HG03196 (cell line): ENCODE data around the gene COCH.
"Not testable (repeated sequence)": the region's sequence is repeated elsewhere in the genome, so short reads cannot be mapped to it uniquely, and the experiment has no call there.

Source experiments
- ATAC-seq: cut with Tn5 transposase; IDR thresholded peaks from one replicate; pipeline ENCODE4 v1.9.1; 2021; ENCODE audit not compliant: unreplicated experiment

The COCH gene

DNA sequence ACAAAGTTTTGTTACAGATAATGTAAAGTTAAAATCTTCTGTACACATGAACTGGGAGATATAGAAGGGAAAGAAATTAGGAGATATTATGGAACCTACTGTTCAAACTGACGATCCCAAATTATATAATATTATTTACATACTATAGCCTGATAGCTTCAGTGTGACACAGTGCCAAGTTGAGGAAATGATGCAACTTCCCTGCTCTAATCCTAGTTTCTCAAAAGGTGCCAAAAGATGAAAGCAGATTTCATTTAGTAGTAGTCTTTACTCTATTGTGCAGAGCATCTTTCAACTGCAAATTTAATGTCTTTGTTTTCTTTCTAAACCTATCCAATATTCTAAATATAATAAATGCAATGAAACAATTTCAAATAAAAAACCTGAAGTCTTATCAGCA is 46.9 kb downstream of the COCH start:
- no peak for ATAC-seq

GRCh38 chr14:30921788-30922187 is 47.4 kb downstream of the COCH start:
- no peak for ATAC-seq

GRCh38 chr14:30925254-30925653 is 50.9 kb downstream of the COCH start:
- no peak for ATAC-seq

DNA sequence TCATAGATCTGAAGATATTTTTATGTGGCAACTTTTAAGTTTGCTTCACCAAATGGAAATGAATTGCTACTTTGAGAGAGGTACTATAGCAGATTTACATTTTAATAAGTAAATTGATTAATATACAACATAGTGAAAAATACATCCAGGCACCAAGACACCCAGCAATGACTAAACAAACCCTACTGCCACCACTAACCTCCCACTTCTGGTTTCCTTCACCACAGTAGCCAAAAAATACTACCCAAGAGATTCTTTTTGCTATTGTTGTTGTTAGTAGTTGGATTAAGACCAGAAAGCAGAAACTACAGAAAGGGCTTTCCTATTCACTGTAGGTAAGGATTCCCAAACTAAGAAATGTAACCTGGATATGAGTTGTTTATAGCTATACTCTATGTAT is 54.1 kb downstream of the COCH start:
- no peak for ATAC-seq

- not testable (repeated sequence) for ATAC-seq
These were observed 59.6 kb downstream of the COCH start for GRCh38 chr14:30933937-30934336.

GRCh38 chr14:30935445-30935844 is 61.1 kb downstream of the COCH start:
- no peak for ATAC-seq

DNA sequence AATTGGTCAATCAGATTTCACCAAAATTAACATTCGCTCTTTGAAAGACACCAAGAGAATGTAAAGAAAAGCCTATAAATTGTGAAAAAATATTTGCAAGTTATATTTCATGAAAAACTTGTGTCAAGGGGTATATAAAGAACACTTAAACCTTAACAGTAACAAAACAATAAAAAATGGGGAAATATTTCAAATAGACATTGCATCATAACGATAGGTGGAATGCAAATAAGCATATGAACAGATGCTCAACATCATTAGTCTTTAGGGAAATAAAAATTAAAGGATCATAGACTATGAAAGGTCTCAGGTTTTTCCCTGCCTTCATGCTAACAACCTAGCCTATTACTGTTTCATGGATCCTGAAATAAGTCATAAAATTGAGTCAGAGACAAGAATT is 64.3 kb downstream of the COCH start:
- no peak for ATAC-seq
